ENCODE measurements around the gene C20orf173.

C20orf173 gene

GRCh38 chr20:35517125-35517524 lies 12.3 kb downstream of the C20orf173 start:
- TF ChIP-seq CTCF (IDR thresholded peaks at IDR 0.05; ENCODE audit: low read depth, low read length) = no peak
- DNase-seq (ENCODE audit: extremely low read depth, low read depth) = no peak

GRCh38 chr20:35515949-35516645 lies 13.4 kb downstream of the C20orf173 start:
- no peak for TF ChIP-seq CTCF (IDR thresholded peaks at IDR 0.05; ENCODE audit: low read depth, low read length)
- peak; percentile 15 for DNase-seq (ENCODE audit: extremely low read depth, low read depth)

GRCh38 chr20:35515341-35515740 lies 14.1 kb downstream of the C20orf173 start:
- no peak for DNase-seq (ENCODE audit: extremely low read depth, low read depth)
- TF ChIP-seq CTCF (IDR thresholded peaks at IDR 0.05; ENCODE audit: low read depth, low read length) = no peak

- TF ChIP-seq CTCF (IDR thresholded peaks at IDR 0.05; ENCODE audit: low read depth, low read length) = no peak
- no peak for DNase-seq (ENCODE audit: extremely low read depth, low read depth)
Observed at GRCh38 chr20:35514371-35514932, 15.0 kb downstream of the C20orf173 start.

- DNase-seq (ENCODE audit: extremely low read depth, low read depth) = peak; percentile 8
Observed at GRCh38 chr20:35511814-35512420, 17.5 kb downstream of the C20orf173 start.

GRCh38 chr20:35510951-35511735 lies 18.3 kb downstream of the C20orf173 start:
- TF ChIP-seq CTCF (IDR thresholded peaks at IDR 0.05; ENCODE audit: low read depth, low read length) = no peak
- DNase-seq (ENCODE audit: extremely low read depth, low read depth) = no peak

More at GRCh38 chr20:35511814-35512420, 17.5 kb downstream of the C20orf173 start:
- peak; percentile 63 for TF ChIP-seq CTCF (IDR thresholded peaks at IDR 0.05; ENCODE audit: low read depth, low read length)
